Testis (tissue), 2 donors: ENCODE data around the gene ATF3.

ENCODE experiments used
- POLR2A ChIP-seq: fragments of 450-650 bp; IDR thresholded peaks from one replicate; pipeline ENCODE4 v1.6.1; 2017; ENCODE audit warnings: antibody characterized with exemption, mild to moderate bottlenecking, moderate library complexity
- TF ChIP-seq, protein P1 (sequence below), 3 experiments: fragments of 450-650 bp in 2 of 3; fragments of 200-600 bp in 1 of 3; sonication (generic) in 1 of 3; IDR thresholded peaks; one replicate each; pipeline ENCODE4 v1.5.1; 2016 to 2019; ENCODE audit warnings: antibody characterized with exemption in 3 of 3, mild to moderate bottlenecking in 2 of 3, moderate library complexity in 1 of 3

DNA sequence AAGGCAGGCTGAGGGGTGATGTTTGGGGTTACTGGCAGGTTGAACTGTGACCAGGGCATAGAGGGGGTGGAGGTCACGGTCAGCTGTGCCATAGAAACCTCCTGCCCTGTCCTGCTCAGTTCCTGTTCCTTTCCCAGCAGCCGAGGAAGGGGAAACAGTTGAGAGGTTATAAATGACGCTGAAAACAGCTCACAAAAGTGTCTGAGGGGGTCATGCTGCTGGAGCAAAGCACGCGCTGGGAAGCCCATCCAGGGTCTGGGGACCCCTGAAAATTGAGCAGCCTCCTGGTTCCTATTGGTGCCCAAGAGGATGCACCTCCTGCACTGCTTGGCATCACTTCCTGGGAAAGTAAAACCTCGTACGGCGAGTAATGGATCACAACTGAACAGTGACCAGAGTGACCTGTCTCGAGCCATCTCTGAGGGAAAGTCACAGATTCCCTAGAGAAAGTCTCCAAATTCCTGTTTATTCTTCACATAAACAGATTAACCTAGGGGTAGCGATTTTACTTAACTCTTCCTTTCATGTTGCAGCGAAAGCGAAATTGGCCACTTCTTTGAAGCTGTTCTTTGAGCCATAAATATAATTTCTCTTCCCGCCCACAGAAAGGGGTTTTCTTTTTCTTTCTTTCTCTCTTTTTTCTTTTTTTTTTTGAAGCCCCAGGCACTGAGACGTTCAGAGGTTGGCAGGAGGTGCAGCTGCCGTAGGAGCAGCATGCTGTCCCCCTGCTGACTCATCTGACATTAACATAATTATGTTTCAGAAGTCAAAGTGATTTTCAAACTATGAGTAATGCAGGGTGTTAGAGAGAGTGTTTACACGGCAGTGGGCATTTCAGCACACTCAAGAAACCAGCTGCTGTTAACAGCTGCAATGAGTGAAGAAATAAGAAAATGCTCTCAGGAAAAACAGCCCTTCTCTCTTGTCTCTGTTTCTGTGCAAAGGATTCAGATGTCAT is 41.8 kb upstream of the ATF3 start:
- TF ChIP-seq, protein P1, sequence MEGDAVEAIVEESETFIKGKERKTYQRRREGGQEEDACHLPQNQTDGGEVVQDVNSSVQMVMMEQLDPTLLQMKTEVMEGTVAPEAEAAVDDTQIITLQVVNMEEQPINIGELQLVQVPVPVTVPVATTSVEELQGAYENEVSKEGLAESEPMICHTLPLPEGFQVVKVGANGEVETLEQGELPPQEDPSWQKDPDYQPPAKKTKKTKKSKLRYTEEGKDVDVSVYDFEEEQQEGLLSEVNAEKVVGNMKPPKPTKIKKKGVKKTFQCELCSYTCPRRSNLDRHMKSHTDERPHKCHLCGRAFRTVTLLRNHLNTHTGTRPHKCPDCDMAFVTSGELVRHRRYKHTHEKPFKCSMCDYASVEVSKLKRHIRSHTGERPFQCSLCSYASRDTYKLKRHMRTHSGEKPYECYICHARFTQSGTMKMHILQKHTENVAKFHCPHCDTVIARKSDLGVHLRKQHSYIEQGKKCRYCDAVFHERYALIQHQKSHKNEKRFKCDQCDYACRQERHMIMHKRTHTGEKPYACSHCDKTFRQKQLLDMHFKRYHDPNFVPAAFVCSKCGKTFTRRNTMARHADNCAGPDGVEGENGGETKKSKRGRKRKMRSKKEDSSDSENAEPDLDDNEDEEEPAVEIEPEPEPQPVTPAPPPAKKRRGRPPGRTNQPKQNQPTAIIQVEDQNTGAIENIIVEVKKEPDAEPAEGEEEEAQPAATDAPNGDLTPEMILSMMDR (IDR thresholded peaks at IDR 0.05): no peak
- no peak for TF ChIP-seq POLR2A
